GM12878 (cell line): Measurements from ENCODE around the gene PTGIS. TPM values are rescaled to one million over a fixed set of nuclear protein-coding genes. Genes with fewer than 3 reads are reported as not detected.

Source experiments
- ATAC-seq: fragments of 200-7000 bp; cut with Tn5 transposase; 3 replicates; pipeline ENCODE4 v1.9.1; 2020; ENCODE audit warnings: mild to moderate bottlenecking, moderate library complexity
- BruUV-seq: library from RNA; stranded (reverse); fragments of 400-500 nt; replicated peaks from 2 replicates; lab custom pipeline; 2021; lab: Mats Ljungman, UMichigan
- CTCF ChIA-PET: fragments of 300-600 bp; sonication (Branson Sonifier 250); formaldehyde crosslinking; extraction: SDS; loops from one replicate; lab custom pipeline; 2021; ENCODE audit warnings: inconsistent platforms; lab: Yijun Ruan, JAX
- POLR2A ChIA-PET: fragments of 350-600 bp; formaldehyde crosslinking; extraction: SDS; loops from one replicate; lab custom pipeline; 2021; ENCODE audit warnings: inconsistent platforms; lab: Charles Lee
- RAD21 ChIA-PET: fragments of 300-600 bp; sonication (Branson Sonifier 250); formaldehyde crosslinking; loops from one replicate; lab custom pipeline; 2023; ENCODE audit warnings: antibody characterized with exemption; ENCODE audit not compliant: unreplicated experiment; lab: Charles Lee
- SMC1A ChIA-PET: fragments of 300-600 bp; sonication (Branson Sonifier 250); formaldehyde crosslinking; loops from one replicate; lab custom pipeline; 2023; ENCODE audit not compliant: unreplicated experiment, uncharacterized antibody; lab: Charles Lee
- DNase-seq: peaks from one replicate; pipeline ENCODE4 v3.0.0-alpha.2; 2011; ENCODE audit warnings: low read depth, low spot score
- FAIRE-seq: peaks from 3 replicates; lab custom pipeline; 2011; peaks lifted over from hg19 to GRCh38; lab: Jason Lieb, UNC
- H2AFZ ChIP-seq: 2 replicates; pipeline ENCODE4 v1.6.0; 2011; ENCODE audit warnings: low read depth, low read length, control low read depth; ENCODE audit not compliant: control insufficient read depth
- H3K27ac ChIP-seq: 2 replicates; pipeline ENCODE4 v1.5.1; 2011; ENCODE audit warnings: control low read depth; ENCODE audit not compliant: control insufficient read depth, insufficient read depth
- H3K27me3 ChIP-seq, 2 experiments: replicated peaks in 1 of 2; 2 replicates each; pipeline versions ENCODE4 v1.6.0 to v1.6.1; 2011; ENCODE audit warnings: low read length in 1 of 2; ENCODE audit not compliant: control insufficient read depth in 2 of 2, insufficient read depth in 2 of 2
- H3K36me3 ChIP-seq, 2 experiments: 2 replicates each; pipeline ENCODE4 v1.5.1; 2011; ENCODE audit warnings: low read length in 1 of 2; ENCODE audit not compliant: control insufficient read depth in 2 of 2, insufficient read depth in 2 of 2
- H3K4me1 ChIP-seq: 2 replicates; pipeline ENCODE4 v1.6.1; 2011; ENCODE audit warnings: mild to moderate bottlenecking, low read length, moderate library complexity, mixed read lengths; ENCODE audit not compliant: control insufficient read depth, insufficient read depth
- H3K4me2 ChIP-seq: 2 replicates; pipeline ENCODE4 v1.6.0; 2011; ENCODE audit warnings: control low read depth; ENCODE audit not compliant: control insufficient read depth, insufficient read depth
- H3K4me3 ChIP-seq: fragments of 200-600 bp; sonication (generic); 2 replicates; pipeline ENCODE4 v1.5.1; 2016
- H3K79me2 ChIP-seq: 2 replicates; pipeline ENCODE4 v1.6.0; 2011; ENCODE audit warnings: low read length; ENCODE audit not compliant: control insufficient read depth, insufficient read depth
- H3K9ac ChIP-seq: 2 replicates; pipeline ENCODE4 v1.8.0; 2011; ENCODE audit warnings: low read length, control low read depth, mixed read lengths; ENCODE audit not compliant: control insufficient read depth, insufficient read depth
- H3K9me3 ChIP-seq: replicated peaks from 3 replicates; pipeline ENCODE4 v1.5.1; 2011; ENCODE audit warnings: mild to moderate bottlenecking, low read length; ENCODE audit not compliant: control insufficient read depth, insufficient read depth
- H4K20me1 ChIP-seq: 2 replicates; pipeline ENCODE4 v1.6.0; 2011; ENCODE audit not compliant: control insufficient read depth, insufficient read depth
- IKZF2 ChIP-seq, 2 experiments: fragments of 450-650 bp; IDR thresholded peaks; 2 replicates each; pipeline ENCODE4 v1.6.1; 2017; ENCODE audit warnings: mild to moderate bottlenecking in 2 of 2, moderate library complexity in 2 of 2
- IRF5 ChIP-seq: fragments of 450-650 bp; IDR thresholded peaks from 2 replicates; pipeline ENCODE4 v1.6.1; 2017; ENCODE audit warnings: borderline replicate concordance
- MXI1 ChIP-seq: fragments of 150-350 bp; IDR thresholded peaks from 2 replicates; pipeline ENCODE4 v1.6.1; 2011; ENCODE audit warnings: low read depth, mild to moderate bottlenecking, inconsistent platforms, low read length, improper control_type of control experiment
- MYC ChIP-seq: IDR thresholded peaks from 2 replicates; pipeline ENCODE4 v1.6.1; 2011; ENCODE audit warnings: mild to moderate bottlenecking, low read length, moderate library complexity, inconsistent platforms; ENCODE audit not compliant: insufficient read depth, insufficient replicate concordance, insufficient read length, severe bottlenecking
- NR2F1 ChIP-seq: fragments of 450-650 bp; conservative IDR thresholded peaks from 2 replicates; pipeline ENCODE4 v1.6.1; 2017; ENCODE audit warnings: mild to moderate bottlenecking
- RELB ChIP-seq: fragments of 450-650 bp; IDR thresholded peaks from 2 replicates; pipeline ENCODE4 v1.6.1; 2017; ENCODE audit warnings: low read depth, mild to moderate bottlenecking, moderate library complexity
- SREBF2 ChIP-seq: IDR thresholded peaks from 2 replicates; pipeline ENCODE4 v1.6.1; 2012; ENCODE audit warnings: mild to moderate bottlenecking, low read length
- SRF ChIP-seq, 2 experiments: IDR thresholded peaks; 2 replicates each; pipeline ENCODE4 v1.6.1; 2011; ENCODE audit warnings: low read depth in 2 of 2, low read length in 2 of 2, mild to moderate bottlenecking in 1 of 2, moderate library complexity in 1 of 2
- STAT3 ChIP-seq: IDR thresholded peaks from 2 replicates; pipeline ENCODE4 v1.6.1; 2011; ENCODE audit warnings: low read depth, low read length, improper control_type of control experiment
- TCF7 ChIP-seq: IDR thresholded peaks from 2 replicates; pipeline ENCODE4 v1.6.1; 2014; ENCODE audit warnings: antibody characterized with exemption, borderline replicate concordance
- YBX1 ChIP-seq: fragments of 450-650 bp; IDR thresholded peaks from 2 replicates; pipeline ENCODE4 v1.6.1; 2016; ENCODE audit warnings: antibody characterized with exemption
- WGBS: methylation state at CpG from one replicate; pipeline ENCODE4 v1.1.6; 2016; ENCODE audit warnings: low lambda C conversion rate; ENCODE audit not compliant: insufficient replicate concordance, insufficient coverage; ENCODE audit errors: missing lambda C conversion rate; 5-methylcytosine and 5-hydroxymethylcytosine counted together
- in situ Hi-C: fragments of 300-500 bp; cut with MboI; formaldehyde crosslinking; loops from 9 replicates; pipeline ENCODE4 v1.14.3; 2018; ENCODE audit warnings: mixed read lengths
- intact Hi-C: fragments of 100-400 bp; cut with micrococcal nuclease; formaldehyde crosslinking; loops from one replicate; pipeline ENCODE4 v1.14.2; 2022; ENCODE audit not compliant: unreplicated experiment
- polyA plus RNA-seq, 11 experiments: library from polyadenylated mRNA; depleted of rRNA in 4 of 11; unstranded in 6 of 11; stranded (reverse) in 5 of 11; fragments of >200 nt; fragmentation: Nextera tagmentation in 4 of 11; fragmentation: Illumina TruSeq in 1 of 11; extraction: Ambion mirVana in 4 of 11; extraction: Trizol in 1 of 11; gene quantifications; 1 replicate in 1 of 11; 2 replicates in 10 of 11; pipeline versions ENCODE4 v1.2.1 to v1.2.3, GENCODE V29; 2011 to 2016; ENCODE audit warnings: inconsistent platforms in 2 of 11, missing spikeins in 2 of 11, low read depth in 1 of 11
- total RNA-seq, 4 experiments: library from RNA; depleted of rRNA in 3 of 4; stranded (reverse); fragments of >200 nt in 3 of 4; fragmentation: Illumina TruSeq in 1 of 4; extraction: Trizol in 1 of 4; gene quantifications; 2 replicates each; pipeline versions ENCODE4 v1.2.1 to v1.2.3, GENCODE V29; 2013 to 2021

The PTGIS gene
- total and polyA plus RNA-seq, 10 of the 15 experiments (the other 5 are each of a cell fraction or from before 2014, with no cell fraction given), result 0.10 TPM; not detected in 9

- Histone ChIP-seq H3K9me3 (no peaks in the 10 kb centered on the region), H4K20me1 (no peaks in the 10 kb centered on the region), H3K27me3 (peaks cover 3 to 5% of the 10 kb centered on the region in 2 experiments), H2AFZ (no peak overlapping the region), H3K36me3 (no peaks in the 10 kb centered on the region), H3K4me3 (no peak overlapping the region), H3K4me1 (no peaks in the 10 kb centered on the region), H3K4me2 (no peak overlapping the region), H3K27ac (no peak overlapping the region), H3K9ac (no peak overlapping the region), H3K79me2 (no peaks in the 10 kb centered on the region)
- ChIA-PET POLR2A (no interaction called here), RAD21 (no interaction called here), CTCF (no interaction called here), SMC1A (no interaction called here)
- intact Hi-C loops (no loop called here), in situ Hi-C loops (no loop called here)
- no peak for DNase-seq
- FAIRE-seq, result no peak
- ATAC-seq, result no peak
- no TSS peak for BruUV-seq
- WGBS, result 17% methylated on average over 6 of the region's 6 CpGs
- TF ChIP-seq IRF5 (no peak), MYC (no peak), SREBF2 (no peak), MXI1 (no peak), STAT3 (no peak), YBX1 (no peak), IKZF2 (IDR thresholded peaks at IDR 0.05) (no peak), TCF7 (no peak), SRF (IDR thresholded peaks at IDR 0.05; ENCODE audit: low read depth in 2 of 2, low read length in 2 of 2) (no peak), NR2F1 (no peak), RELB (no peak)
Observed at GRCh38 chr20:49456646-49457045, 111.3 kb downstream of the PTGIS start.
